Measurements from ENCODE around the gene OSBPL1A.

DNA sequence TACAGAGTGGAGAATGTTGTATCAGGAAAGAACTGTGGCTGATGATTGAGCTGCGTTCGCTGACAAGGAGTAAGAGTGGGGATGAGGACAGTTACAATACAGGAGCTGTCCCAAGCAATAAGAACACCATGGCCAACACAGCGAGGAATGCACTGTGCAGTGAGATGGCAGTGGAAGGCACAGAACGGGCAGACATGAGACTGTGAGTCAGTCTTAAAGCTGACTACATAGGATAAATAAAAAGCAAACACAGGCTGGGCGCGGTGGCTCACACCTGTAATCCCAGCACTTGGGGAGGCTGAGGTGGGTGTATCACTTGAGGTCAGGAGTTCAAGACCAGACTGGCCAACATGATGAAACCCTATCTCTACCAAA lies 169.0 kb downstream of the OSBPL1A start:
- TF ChIP-seq, protein P1, sequence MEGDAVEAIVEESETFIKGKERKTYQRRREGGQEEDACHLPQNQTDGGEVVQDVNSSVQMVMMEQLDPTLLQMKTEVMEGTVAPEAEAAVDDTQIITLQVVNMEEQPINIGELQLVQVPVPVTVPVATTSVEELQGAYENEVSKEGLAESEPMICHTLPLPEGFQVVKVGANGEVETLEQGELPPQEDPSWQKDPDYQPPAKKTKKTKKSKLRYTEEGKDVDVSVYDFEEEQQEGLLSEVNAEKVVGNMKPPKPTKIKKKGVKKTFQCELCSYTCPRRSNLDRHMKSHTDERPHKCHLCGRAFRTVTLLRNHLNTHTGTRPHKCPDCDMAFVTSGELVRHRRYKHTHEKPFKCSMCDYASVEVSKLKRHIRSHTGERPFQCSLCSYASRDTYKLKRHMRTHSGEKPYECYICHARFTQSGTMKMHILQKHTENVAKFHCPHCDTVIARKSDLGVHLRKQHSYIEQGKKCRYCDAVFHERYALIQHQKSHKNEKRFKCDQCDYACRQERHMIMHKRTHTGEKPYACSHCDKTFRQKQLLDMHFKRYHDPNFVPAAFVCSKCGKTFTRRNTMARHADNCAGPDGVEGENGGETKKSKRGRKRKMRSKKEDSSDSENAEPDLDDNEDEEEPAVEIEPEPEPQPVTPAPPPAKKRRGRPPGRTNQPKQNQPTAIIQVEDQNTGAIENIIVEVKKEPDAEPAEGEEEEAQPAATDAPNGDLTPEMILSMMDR (IDR thresholded peaks at IDR 0.05), result no peak
- no peak for TF ChIP-seq POLR2A (IDR thresholded peaks at IDR 0.05)

Measured in lower leg skin (tissue), 3 donors.